SK-N-MC (cell line): Measurements from ENCODE around the gene AQP7.
"Not testable (repeated sequence)": the region's sequence is repeated elsewhere in the genome, so short reads cannot be mapped to it uniquely, and the experiment has no call there.

Experiments
- DNase-seq: peaks from one replicate; pipeline ENCODE4 v3.0.0-alpha.2; 2011; ENCODE audit warnings: low read depth, low spot score
- H3K27ac ChIP-seq: fragments of 200-600 bp; sonication (generic); 2 replicates; pipeline ENCODE4 v1.5.1; 2016; ENCODE audit warnings: mixed run types
- H3K36me3 ChIP-seq: fragments of 200-600 bp; sonication (generic); 2 replicates; pipeline ENCODE4 v1.6.1; 2017; ENCODE audit warnings: antibody characterized with exemption, low read length, mixed read lengths; ENCODE audit not compliant: insufficient read depth
- H3K4me3 ChIP-seq: fragments of 200-600 bp; sonication (generic); 2 replicates; pipeline ENCODE4 v1.5.1; 2016
- H3K9ac ChIP-seq: fragments of 200-600 bp; sonication (generic); 2 replicates; pipeline ENCODE4 v1.8.0; 2017; ENCODE audit warnings: mixed run types, mixed read lengths; ENCODE audit not compliant: insufficient read length
- H3K9me3 ChIP-seq: fragments of 200-600 bp; sonication (generic); 2 replicates; pipeline ENCODE4 v1.6.1; 2017; ENCODE audit warnings: low read depth, mild to moderate bottlenecking, antibody characterized with exemption, low read length, moderate library complexity, mixed read lengths
- EZH2 ChIP-seq: fragments of 200-600 bp; sonication (generic); IDR thresholded peaks from one replicate; pipeline ENCODE4 v1.6.1; 2017; ENCODE audit warnings: antibody characterized with exemption
- FOXP2 ChIP-seq: optimal IDR thresholded peaks from 2 replicates; pipeline ENCODE3; 2011; ENCODE audit warnings: mild to moderate bottlenecking, moderate library complexity; ENCODE audit not compliant: insufficient read depth; ENCODE audit errors: extremely low read length, control extremely low read depth
- POLR2AphosphoS5 ChIP-seq: IDR thresholded peaks from 2 replicates; pipeline ENCODE4 v1.6.1; 2012; ENCODE audit warnings: mild to moderate bottlenecking, low read depth, low read length, borderline replicate concordance

AQP7 gene

DNA sequence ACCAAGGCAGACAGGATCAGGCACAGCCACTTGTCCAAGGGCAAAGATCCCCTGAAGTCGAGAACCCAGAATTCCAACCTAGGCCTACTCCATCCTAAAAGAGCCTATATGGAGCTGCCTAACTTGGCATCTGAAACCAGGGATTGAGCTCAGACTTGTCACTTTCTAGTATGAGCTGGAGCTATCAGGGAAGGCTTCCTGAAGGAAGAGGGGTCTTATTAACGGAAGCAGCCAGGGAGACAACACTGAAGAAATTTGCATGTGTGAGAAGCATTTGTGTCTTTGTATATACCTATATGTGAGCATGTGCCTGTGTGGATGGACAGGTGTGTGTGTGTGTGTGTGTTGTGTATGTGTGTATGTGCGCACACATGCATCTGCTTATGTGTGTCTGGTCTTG, 4.7 kb upstream of the AQP7 start:
- TF ChIP-seq POLR2AphosphoS5 (no peak), EZH2 (no peak), FOXP2 (no peak)
- H3K9me3 ChIP-seq = no peaks in the 10 kb centered on the region
- no peaks in the 10 kb centered on the region for H3K36me3 ChIP-seq
- H3K4me3 ChIP-seq = no peak overlapping the region
- no peak overlapping the region for H3K27ac ChIP-seq
- H3K9ac ChIP-seq = no peak overlapping the region
- DNase-seq = no peak

DNA sequence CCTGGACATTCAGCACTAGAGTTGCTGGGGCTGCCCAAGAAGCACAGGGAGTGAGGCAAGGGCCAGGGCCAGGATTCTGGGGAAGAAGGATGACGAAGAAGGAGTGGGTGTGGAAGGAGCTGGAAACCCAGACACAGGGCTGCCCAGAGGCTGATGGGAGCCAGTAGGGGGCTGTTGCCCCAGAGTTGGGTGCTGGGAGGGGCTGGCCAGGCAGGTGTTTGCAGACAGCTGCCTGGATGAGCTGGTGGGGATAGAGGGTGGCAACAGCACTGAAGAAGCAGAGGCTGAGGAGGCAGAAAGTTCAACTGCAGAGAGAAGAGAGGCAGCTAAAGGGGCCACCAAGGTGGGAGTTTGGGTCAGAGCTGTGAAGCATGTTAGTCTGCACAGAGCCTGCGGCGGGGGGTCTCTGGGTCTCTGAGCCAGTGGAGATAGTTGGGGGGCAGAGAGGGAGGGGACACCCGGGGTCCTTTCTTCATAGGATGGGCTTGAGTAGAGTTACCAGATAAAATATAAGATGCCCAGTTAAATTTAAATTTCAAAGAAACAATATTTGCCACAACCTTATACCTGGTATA, 2.5 kb upstream of the AQP7 start:
- H3K4me3 ChIP-seq = no peak overlapping the region
- H3K9me3 ChIP-seq = no peaks in the 10 kb centered on the region
- no peak for TF ChIP-seq POLR2AphosphoS5
- no peak for TF ChIP-seq EZH2
- TF ChIP-seq FOXP2 = no peak
- DNase-seq = no peak
- no peak overlapping the region for H3K27ac ChIP-seq
- H3K36me3 ChIP-seq = no peaks in the 10 kb centered on the region
- no peak overlapping the region for H3K9ac ChIP-seq

DNA sequence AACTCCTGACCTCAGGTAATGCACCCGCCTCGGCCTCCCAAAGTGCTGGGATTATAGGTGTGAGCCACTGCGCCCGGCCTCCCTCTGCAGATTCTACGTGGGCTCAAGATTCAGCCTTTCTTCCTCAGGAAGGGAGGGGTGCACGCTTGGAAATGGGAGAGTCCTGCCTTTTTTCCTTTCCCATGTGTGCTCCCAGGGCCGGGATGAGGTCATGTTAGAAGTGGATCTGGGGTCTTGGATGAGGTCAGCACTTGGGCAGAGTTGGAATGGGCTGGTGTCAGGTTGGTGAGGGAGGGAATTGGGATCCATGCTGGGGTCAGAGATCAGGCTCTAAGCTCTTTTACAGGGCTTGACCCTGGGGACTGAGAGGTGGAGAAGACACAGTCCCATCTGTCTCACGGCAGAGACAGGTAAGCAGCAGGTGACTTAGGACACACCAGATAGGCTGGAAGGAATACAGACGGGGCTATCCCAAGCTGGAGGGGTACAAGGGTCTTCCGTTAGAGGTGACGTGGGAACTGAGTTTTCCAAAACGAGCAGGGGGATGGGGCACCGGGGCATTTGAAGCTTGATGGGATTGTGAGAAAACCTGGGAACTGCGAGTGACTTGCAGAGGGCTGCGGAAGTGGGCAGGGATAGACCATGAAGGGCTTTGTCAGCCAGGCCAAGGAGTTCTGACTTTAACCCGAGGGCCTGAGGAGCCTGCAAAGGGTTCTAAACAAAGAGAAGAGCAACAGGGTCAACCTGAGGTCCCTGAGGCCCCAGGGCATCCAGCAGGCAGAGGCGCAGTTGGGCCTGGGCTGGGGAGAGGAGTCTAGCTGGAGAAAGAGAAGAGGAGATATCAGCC, 1.8 kb upstream of the AQP7 start:
- H3K9me3 ChIP-seq = no peaks in the 10 kb centered on the region
- no peaks in the 10 kb centered on the region for H3K36me3 ChIP-seq
- DNase-seq = no peak
- H3K9ac ChIP-seq = no peak overlapping the region
- H3K4me3 ChIP-seq = no peak overlapping the region
- TF ChIP-seq POLR2AphosphoS5 = no peak
- TF ChIP-seq EZH2 = no peak
- TF ChIP-seq FOXP2 = no peak
- H3K27ac ChIP-seq = no peak overlapping the region

DNA sequence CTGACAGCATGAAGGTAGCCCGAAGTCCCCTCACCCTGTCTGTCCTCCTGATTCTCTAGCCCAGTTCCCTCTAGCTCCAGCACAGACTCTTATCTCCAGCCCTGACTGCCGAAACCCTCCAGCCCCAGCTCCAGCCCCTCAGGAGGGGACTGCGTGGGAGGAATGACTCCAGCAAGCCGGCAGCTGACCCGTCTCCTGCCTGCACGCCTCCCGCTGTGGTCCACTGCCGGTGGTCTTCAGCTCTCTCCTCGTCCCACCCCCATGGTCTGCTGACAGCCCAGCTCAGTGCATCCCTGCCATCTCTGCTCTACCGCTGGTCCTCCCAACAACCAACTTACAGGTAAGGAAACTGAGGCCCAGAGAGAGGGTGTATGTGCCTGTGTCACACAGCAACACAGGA, 559 bp downstream of the AQP7 start:
- not testable (repeated sequence) for H3K4me3 ChIP-seq, H3K36me3 ChIP-seq, H3K9ac ChIP-seq, H3K27ac ChIP-seq, DNase-seq, H3K9me3 ChIP-seq

DNA sequence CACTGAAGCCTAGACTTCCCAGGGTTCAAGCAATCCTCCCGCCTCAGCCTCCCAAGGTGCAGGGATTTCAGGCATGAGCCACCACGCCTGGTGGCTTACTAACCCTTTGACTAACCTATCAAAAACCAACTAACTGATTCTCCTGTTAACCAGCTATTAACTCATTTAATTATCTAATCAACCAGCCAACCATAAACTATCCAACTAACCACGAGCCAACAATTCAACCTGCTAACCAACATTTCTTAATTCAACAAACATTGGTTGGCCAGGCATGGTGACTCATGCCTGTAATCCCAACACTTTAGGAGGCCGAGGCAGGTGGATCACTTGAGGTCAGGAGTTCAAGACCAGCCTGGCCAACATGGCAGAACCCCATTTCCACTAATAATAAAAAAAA, 3.3 kb downstream of the AQP7 start:
- not testable (repeated sequence) for H3K4me3 ChIP-seq, DNase-seq, H3K36me3 ChIP-seq, H3K9ac ChIP-seq, H3K9me3 ChIP-seq, H3K27ac ChIP-seq

DNA sequence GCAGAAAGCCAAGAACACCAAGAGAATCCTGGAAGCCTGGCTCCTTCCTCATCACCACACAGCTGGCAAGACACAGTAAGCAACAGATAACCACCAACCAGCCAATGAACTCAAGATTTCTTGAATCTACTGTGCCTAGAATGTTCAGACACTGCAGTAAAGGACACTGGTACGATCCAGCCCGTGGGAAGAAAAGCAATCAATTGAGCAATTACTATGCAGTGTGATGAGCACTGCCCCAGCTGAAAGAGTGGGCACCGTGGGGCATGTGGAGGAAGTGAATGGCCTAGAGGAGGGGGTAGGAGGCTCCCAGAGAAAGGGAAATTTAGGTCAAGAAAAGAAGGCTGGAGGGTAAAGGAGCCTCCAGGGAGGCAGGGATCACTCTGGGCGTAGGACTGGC, 4.6 kb downstream of the AQP7 start:
- not testable (repeated sequence) for H3K4me3 ChIP-seq, H3K9ac ChIP-seq, H3K36me3 ChIP-seq, H3K9me3 ChIP-seq, H3K27ac ChIP-seq, DNase-seq

DNA sequence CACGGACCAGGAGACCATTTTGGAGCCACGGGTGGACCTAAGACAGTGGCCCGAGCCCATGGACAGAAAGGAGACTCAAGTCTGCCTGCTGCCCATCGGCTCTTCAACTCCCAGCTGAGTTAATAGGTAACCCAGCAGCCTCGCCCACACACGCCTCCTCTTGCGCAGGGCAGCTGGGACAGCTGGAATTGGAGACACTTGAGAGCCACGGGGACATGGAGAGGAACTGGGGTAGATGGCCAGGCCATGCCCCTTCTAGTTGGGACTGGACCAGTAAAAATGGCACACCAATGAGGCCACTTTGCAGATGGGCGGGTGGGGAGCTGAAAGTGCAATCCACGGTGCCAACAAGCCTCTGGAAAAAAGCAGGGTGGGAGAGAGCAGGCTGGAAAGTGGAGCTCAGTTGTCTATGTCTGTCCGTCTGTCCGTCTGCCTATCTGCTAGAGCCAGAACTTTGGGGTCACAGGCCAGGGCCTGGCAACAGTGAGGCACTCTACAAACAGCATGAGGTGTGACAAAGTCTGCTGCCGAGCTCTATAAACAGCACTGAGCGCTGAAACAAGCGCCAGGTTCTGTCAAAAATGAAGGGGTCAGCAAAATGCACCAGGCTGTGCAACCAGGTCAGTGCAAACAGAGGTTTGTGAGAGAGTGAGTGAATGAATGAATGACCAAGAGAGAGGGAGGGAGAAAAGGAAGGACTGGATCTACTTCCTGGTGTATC, 7.0 kb downstream of the AQP7 start:
- H3K9me3 ChIP-seq, H3K9ac ChIP-seq, DNase-seq, H3K27ac ChIP-seq, H3K36me3 ChIP-seq, H3K4me3 ChIP-seq: not testable (repeated sequence)

DNA sequence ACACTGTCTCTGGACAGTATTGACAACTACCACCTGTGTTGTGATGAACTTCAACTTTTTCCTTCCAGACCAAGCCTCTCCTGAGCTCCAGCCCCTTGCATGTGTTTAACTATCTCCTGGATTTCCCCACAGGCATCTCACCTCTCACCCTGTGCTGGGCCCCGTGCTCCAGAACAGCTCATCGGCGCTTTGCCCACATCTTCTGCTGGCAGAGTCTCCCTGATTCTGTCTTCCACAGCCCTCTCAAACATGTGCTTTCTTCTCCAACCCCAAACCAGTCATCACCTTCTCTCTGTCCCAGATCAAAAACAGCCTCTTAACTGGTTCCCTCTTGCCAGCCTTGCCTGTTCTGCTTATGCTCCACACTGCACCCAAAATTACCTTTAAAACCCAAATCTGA, 8.4 kb downstream of the AQP7 start:
- not testable (repeated sequence) for H3K36me3 ChIP-seq, H3K27ac ChIP-seq, H3K4me3 ChIP-seq, DNase-seq, H3K9me3 ChIP-seq, H3K9ac ChIP-seq

DNA sequence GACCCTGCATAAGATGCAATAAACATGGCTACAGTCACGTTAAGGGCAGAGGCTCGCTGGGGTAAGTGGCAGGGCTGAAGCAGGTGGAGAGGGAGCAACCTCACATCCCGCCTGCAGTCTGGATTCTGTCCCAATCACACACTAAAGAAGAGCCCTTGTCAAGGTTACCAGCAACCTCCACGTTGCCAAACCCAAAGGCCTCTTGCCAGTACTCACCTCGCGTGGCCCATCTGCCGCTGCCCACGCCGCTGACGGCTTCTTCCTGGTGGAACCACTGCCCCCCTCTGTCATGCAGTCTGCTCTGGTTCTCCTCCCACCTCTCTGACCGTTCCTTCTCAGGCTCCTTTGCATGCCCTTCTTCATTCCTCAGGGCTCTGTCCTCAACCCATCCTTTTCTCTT, 8.8 kb downstream of the AQP7 start:
- Histone ChIP-seq H3K9ac (no peak overlapping the region), H3K4me3 (no peak overlapping the region), H3K9me3 (no peaks in the 10 kb centered on the region), H3K27ac (no peak overlapping the region), H3K36me3 (no peaks in the 10 kb centered on the region)
- TF ChIP-seq FOXP2 (no peak), POLR2AphosphoS5 (no peak), EZH2 (no peak)
- no peak for DNase-seq

DNA sequence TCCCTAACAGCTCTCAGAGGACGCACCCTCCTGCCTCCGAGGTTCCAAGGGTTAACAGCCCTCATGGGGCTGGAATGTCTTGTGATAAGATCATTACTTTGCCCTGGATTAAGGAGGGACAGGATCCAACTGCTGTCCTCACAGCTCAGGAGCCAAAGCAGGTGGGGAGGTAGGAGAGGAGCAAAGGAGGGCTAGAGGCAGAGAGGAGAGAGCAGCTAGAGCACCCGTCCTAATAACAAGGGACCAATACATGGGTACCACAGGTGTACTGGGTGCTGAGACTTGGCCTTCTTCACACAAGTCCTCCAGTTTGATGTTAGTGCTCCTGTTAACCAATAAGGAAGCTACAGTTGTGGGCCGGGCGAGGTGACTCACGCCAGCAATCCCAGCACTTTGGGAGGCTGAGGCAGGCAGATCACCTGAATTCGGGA, 9.8 kb downstream of the AQP7 start:
- H3K4me3 ChIP-seq, H3K36me3 ChIP-seq, H3K27ac ChIP-seq, H3K9ac ChIP-seq, H3K9me3 ChIP-seq, DNase-seq: not testable (repeated sequence)

DNA sequence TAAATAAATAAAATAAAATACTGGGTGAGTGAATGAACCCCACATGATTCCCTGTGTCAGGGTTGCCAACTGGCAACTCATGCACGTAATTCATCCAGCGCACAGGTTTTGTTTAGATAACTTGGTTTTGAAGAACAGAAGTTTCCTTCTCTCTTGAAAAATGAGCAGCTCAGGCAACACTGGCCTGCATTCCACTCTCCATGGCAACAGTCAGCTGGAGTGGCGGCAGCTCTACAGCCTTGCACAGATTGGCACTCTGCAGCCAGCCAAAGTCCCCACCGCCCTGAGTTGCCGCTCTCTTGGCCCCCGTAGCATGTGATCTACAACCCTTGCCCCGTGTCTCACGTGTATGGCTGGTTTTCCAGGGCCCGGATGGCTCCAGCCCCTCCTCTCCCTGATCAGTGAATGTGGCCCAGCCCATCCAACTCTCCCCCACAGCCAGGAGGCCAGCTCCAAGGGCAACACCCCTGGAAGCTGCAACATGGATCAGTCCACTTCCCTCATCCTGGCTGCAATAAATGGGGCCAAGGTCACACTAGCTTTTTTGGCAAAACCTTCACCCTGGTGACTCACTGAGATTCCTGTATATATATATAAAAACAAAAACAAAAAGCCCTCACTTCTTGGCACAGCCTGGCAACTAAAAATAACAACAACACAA, 11.1 kb downstream of the AQP7 start:
- H3K9me3 ChIP-seq, H3K4me3 ChIP-seq, H3K9ac ChIP-seq, H3K27ac ChIP-seq, H3K36me3 ChIP-seq, DNase-seq: not testable (repeated sequence)
